Retinal pigment epithelial cell (primary cell): Measurements from ENCODE around the gene WASF1.

Experiments used
- DNase-seq: peaks from one replicate; pipeline ENCODE4 v3.0.0-alpha.2; 2010; ENCODE audit warnings: low read depth
- H3K4me3 ChIP-seq: 2 replicates; pipeline ENCODE4 v1.5.1; 2011; ENCODE audit warnings: mild to moderate bottlenecking, low read length, control low read depth, moderate library complexity
- TF ChIP-seq, protein P1 (sequence below): conservative IDR thresholded peaks from 2 replicates; pipeline ENCODE4 v1.5.1; 2011; ENCODE audit warnings: low read depth, low read length, control low read depth, inconsistent platforms

The WASF1 gene

DNA sequence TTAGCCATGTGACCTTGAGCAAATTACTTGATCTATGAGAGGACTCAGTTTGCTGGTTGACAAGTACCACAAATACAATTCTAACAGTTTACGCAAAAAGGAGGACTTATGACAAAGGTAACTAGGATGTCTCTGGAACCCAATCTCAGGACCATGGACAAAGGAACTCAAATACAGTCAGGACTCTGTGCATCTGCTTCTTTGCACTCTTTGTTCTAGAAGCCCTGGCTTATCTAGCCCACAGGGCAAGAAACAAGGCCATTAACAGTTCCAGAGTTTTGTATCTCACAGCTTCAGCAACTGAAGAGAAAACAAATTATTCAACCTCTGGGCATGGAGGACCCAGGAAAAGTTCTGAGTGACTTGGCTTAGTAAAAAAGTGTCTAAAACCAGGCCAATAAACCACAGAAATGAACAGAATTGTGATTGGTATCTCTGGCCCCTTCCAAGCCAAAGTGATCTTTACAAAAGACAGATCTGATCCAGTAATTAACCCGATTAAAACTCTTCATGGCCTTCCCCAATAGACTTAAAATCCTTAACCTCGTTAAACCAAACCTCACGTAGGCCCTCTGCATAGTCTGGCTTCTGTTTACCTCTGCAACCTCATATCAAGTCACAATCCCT, 5.9 kb downstream of the WASF1 start:
- no peak for DNase-seq
- H3K4me3 ChIP-seq, result no peak overlapping the region
- TF ChIP-seq, protein P1, sequence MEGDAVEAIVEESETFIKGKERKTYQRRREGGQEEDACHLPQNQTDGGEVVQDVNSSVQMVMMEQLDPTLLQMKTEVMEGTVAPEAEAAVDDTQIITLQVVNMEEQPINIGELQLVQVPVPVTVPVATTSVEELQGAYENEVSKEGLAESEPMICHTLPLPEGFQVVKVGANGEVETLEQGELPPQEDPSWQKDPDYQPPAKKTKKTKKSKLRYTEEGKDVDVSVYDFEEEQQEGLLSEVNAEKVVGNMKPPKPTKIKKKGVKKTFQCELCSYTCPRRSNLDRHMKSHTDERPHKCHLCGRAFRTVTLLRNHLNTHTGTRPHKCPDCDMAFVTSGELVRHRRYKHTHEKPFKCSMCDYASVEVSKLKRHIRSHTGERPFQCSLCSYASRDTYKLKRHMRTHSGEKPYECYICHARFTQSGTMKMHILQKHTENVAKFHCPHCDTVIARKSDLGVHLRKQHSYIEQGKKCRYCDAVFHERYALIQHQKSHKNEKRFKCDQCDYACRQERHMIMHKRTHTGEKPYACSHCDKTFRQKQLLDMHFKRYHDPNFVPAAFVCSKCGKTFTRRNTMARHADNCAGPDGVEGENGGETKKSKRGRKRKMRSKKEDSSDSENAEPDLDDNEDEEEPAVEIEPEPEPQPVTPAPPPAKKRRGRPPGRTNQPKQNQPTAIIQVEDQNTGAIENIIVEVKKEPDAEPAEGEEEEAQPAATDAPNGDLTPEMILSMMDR, result no peak

GRCh38 chr6:110170081-110170480, 9.4 kb downstream of the WASF1 start:
- H3K4me3 ChIP-seq, result no peak overlapping the region
- DNase-seq, result no peak
- TF ChIP-seq, protein P1, result no peak

GRCh38 chr6:110158479-110158878, 21.0 kb downstream of the WASF1 start:
- no peak overlapping the region for H3K4me3 ChIP-seq
- TF ChIP-seq, protein P1, result no peak
- DNase-seq, result no peak

- TF ChIP-seq, protein P1, result no peak
- H3K4me3 ChIP-seq, result no peak overlapping the region
- no peak for DNase-seq
Measured at GRCh38 chr6:110147870-110148269, 31.6 kb downstream of the WASF1 start.

DNA sequence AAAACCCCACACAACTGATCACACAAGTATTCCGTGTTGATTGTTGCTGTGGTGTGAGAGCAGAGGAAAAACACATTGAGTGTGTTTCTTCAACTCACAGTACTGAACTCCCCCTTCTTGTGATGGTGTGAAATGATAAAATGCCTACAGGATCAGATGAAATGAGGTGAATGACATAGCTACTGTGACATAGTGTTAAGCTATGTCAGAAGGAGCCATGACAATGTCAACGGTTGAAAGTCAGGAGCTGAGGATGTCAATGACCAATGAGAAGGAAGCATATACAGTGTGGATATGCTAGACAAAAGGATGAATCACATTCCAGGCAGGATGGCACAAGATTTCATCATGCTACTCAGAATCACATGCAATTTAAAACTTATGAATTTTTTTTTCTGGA, 38.8 kb downstream of the WASF1 start:
- TF ChIP-seq, protein P1, result no peak
- DNase-seq, result no peak

GRCh38 chr6:110139052-110139451, 40.4 kb downstream of the WASF1 start:
- TF ChIP-seq, protein P1, result no peak
- H3K4me3 ChIP-seq, result no peak overlapping the region
- DNase-seq, result no peak

More for the DNA sequence above, 38.8 kb downstream of the WASF1 start:
- H3K4me3 ChIP-seq, result no peak overlapping the region
